Neuronal stem cell (in vitro differentiated cells): ENCODE results near the gene POU5F1.

Experiments used
- DNase-seq: peaks from one replicate; pipeline ENCODE4 v3.0.0-alpha.2; 2013; ENCODE audit warnings: low spot score
- H2AFZ ChIP-seq: one replicate; pipeline ENCODE4 v1.6.1; 2013; ENCODE audit warnings: mild to moderate bottlenecking, low read length, inconsistent platforms
- H2AK5ac ChIP-seq: 2 replicates; pipeline ENCODE4 v1.6.1; 2013; ENCODE audit warnings: low read depth, mild to moderate bottlenecking, inconsistent platforms, low read length, moderate library complexity, mixed read lengths
- H2BK120ac ChIP-seq: 2 replicates; pipeline ENCODE4 v1.6.1; 2013; ENCODE audit warnings: low read depth, mild to moderate bottlenecking, inconsistent platforms, low read length, moderate library complexity, mixed read lengths
- H2BK12ac ChIP-seq: one replicate; pipeline ENCODE4 v1.6.1; 2013; ENCODE audit warnings: low read length, inconsistent platforms
- H2BK15ac ChIP-seq: 2 replicates; pipeline ENCODE4 v1.6.1; 2013; ENCODE audit warnings: mild to moderate bottlenecking, low read length, inconsistent platforms, mixed read lengths
- H2BK5ac ChIP-seq: one replicate; pipeline ENCODE4 v1.6.1; 2013; ENCODE audit warnings: inconsistent platforms, mild to moderate bottlenecking, low read length, moderate library complexity
- H3K14ac ChIP-seq: one replicate; pipeline ENCODE4 v1.6.1; 2013; ENCODE audit warnings: low read length, inconsistent platforms
- H3K18ac ChIP-seq: 2 replicates; pipeline ENCODE4 v1.6.1; 2013; ENCODE audit warnings: low read length, inconsistent platforms
- H3K23ac ChIP-seq: 2 replicates; pipeline ENCODE4 v1.6.1; 2013; ENCODE audit warnings: low read depth, mild to moderate bottlenecking, mixed read lengths, low read length, inconsistent platforms; ENCODE audit not compliant: poor library complexity
- H3K27ac ChIP-seq: replicated peaks from 3 replicates; pipeline ENCODE4 v1.5.1; 2013; ENCODE audit warnings: low read length, inconsistent platforms
- H3K27me3 ChIP-seq, 3 experiments: 2 replicates each; pipeline ENCODE4 v1.6.1; 2013; ENCODE audit warnings: low read length in 3 of 3, mild to moderate bottlenecking in 2 of 3, inconsistent platforms in 1 of 3, low read depth in 1 of 3, mixed read lengths in 1 of 3, moderate library complexity in 1 of 3; ENCODE audit not compliant: control insufficient read depth in 3 of 3, insufficient read depth in 3 of 3
- H3K36me3 ChIP-seq, 2 donors: replicated peaks in 1 of 2; 2 replicates each; pipeline ENCODE4 v1.6.1; 2013; ENCODE audit warnings: low read length in 2 of 2; ENCODE audit not compliant: control insufficient read depth in 2 of 2, insufficient read depth in 2 of 2
- H3K4ac ChIP-seq: 2 replicates; pipeline ENCODE4 v1.6.1; 2013; ENCODE audit warnings: inconsistent platforms, mild to moderate bottlenecking, low read length, moderate library complexity
- H3K4me1 ChIP-seq, 2 donors: 1 replicate in 1 of 2; 2 replicates in 1 of 2; pipeline ENCODE4 v1.6.1; 2013; ENCODE audit warnings: low read length in 2 of 2, low read depth in 1 of 2; ENCODE audit not compliant: control insufficient read depth in 2 of 2, insufficient read depth in 1 of 2
- H3K4me2 ChIP-seq: one replicate; pipeline ENCODE4 v1.6.1; 2013; ENCODE audit warnings: mild to moderate bottlenecking, low read length, inconsistent platforms; ENCODE audit not compliant: insufficient read depth, poor library complexity, severe bottlenecking
- H3K4me3 ChIP-seq, 2 donors: 2 replicates each; pipeline ENCODE4 v1.5.1; 2013; ENCODE audit warnings: low read length in 2 of 2, mild to moderate bottlenecking in 2 of 2, inconsistent platforms in 1 of 2, moderate library complexity in 1 of 2
- H3K79me1 ChIP-seq: one replicate; pipeline ENCODE4 v1.6.1; 2013; ENCODE audit warnings: low read depth, mild to moderate bottlenecking, inconsistent platforms, low read length, moderate library complexity
- H3K9ac ChIP-seq: one replicate; pipeline ENCODE4 v1.6.1; 2013; ENCODE audit warnings: mild to moderate bottlenecking, low read depth, low read length, inconsistent platforms; ENCODE audit not compliant: poor library complexity
- H3K9me3 ChIP-seq, 2 donors: replicated peaks in 1 of 2; 2 replicates each; pipeline versions ENCODE3 to v1.6.1; 2013; ENCODE audit warnings: low read length in 2 of 2, mild to moderate bottlenecking in 2 of 2, inconsistent platforms in 1 of 2, low read depth in 1 of 2, mixed read lengths in 1 of 2, moderate library complexity in 1 of 2; ENCODE audit not compliant: control insufficient read depth in 2 of 2, insufficient read depth in 1 of 2
- H4K8ac ChIP-seq: one replicate; pipeline ENCODE4 v1.6.1; 2013; ENCODE audit warnings: low read depth, mild to moderate bottlenecking, inconsistent platforms, low read length, moderate library complexity
- H4K91ac ChIP-seq: one replicate; pipeline ENCODE4 v1.6.1; 2013; ENCODE audit warnings: low read length, low read depth, mild to moderate bottlenecking, inconsistent platforms; ENCODE audit not compliant: poor library complexity
- WGBS, 2 donors: extraction: QIAGEN DNeasy Blood & Tissue Kit; methylation state at CpG; one replicate each; pipeline ENCODE4 v1.1.7; 2013; ENCODE audit warnings: missing lambda C conversion rate in 2 of 2, mixed read lengths in 1 of 2; ENCODE audit not compliant: insufficient read length in 2 of 2, insufficient replicate concordance in 1 of 2; ENCODE audit errors: extremely low coverage in 2 of 2; 5-methylcytosine and 5-hydroxymethylcytosine counted together

Gene POU5F1

GRCh38 chr6:31179042-31179386 is 8.5 kb upstream of the POU5F1 start:
- WGBS, 2 donors = 100% methylated on average over 1 of the region's 4 CpGs; no CpG with 5 or more reads in 1 of the 2 donors
- DNase-seq = no peak

DNA sequence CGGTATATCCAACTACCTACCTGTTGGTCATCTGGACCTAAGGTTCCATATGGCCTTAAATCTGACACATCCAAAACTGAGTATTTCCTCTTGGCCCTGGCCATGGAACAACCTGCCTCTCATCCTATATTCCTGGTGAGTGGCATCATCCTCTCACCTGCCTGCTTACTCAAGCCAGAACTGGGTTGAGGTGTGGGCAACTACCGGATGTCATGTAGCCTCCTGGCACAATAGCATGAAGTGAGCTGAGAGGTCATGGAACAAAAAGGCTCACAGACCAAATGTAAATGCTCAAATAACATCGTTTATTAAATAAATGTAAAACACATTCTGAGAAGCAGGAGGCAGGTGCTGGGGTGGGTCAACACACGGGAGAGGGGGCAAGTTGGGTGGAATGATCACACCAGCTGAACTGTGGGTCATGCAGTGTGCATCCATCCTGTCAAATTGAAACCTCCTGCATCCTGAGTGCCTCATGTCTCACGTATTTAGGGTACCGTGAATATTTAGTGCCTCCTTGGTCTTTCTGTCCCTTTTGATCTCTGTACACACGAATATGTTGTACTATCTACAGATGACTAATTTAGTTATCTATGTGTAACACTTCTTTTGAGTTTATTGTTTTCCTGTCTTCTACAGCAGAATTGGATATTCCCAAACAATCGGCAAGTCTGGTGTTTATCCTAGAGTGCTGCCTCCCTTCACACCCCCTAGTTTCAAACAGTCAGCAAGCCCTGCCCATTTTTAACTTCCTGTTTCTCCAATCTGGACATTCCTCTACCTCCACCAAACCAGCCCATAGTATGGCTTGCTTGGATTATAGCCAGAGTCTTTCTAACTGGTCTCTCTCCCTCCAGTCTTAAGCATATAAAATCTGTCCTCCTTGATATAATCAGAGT is 7.9 kb upstream of the POU5F1 start:
- H3K4me1 ChIP-seq = no peaks in the 10 kb centered on the region
- H2BK120ac ChIP-seq = no peak overlapping the region
- no peak overlapping the region for H2BK5ac ChIP-seq
- no peaks in the 10 kb centered on the region for H3K36me3 ChIP-seq
- no peak overlapping the region for H3K4me3 ChIP-seq
- no peak overlapping the region for H2AFZ ChIP-seq
- H2BK12ac ChIP-seq = no peak overlapping the region
- no peak overlapping the region for H3K18ac ChIP-seq
- H3K4me2 ChIP-seq = no peak overlapping the region
- H3K23ac ChIP-seq = no peak overlapping the region
- no peak overlapping the region for H2BK15ac ChIP-seq
- no peak overlapping the region for H3K27ac ChIP-seq
- H2AK5ac ChIP-seq = no peak overlapping the region
- H3K9ac ChIP-seq = no peak overlapping the region
- H3K27me3 ChIP-seq = no peaks in the 10 kb centered on the region
- H4K8ac ChIP-seq = no peak overlapping the region
- no CpG with 5 or more reads among the region's 8 CpGs for WGBS, 2 donors
- H3K4ac ChIP-seq = no peak overlapping the region
- H4K91ac ChIP-seq = no peak overlapping the region
- no peak overlapping the region for H3K14ac ChIP-seq
- H3K9me3 ChIP-seq = no peaks in the 10 kb centered on the region
- DNase-seq = no peak
- no peaks in the 10 kb centered on the region for H3K79me1 ChIP-seq

More at GRCh38 chr6:31179042-31179386, 8.5 kb upstream of the POU5F1 start:
- no peaks in the 10 kb centered on the region for H3K9me3 ChIP-seq
- no peak overlapping the region for H2BK5ac ChIP-seq
- H4K91ac ChIP-seq = no peak overlapping the region
- H2BK12ac ChIP-seq = no peak overlapping the region
- H3K9ac ChIP-seq = no peak overlapping the region
- H3K79me1 ChIP-seq = no peaks in the 10 kb centered on the region
- no peak overlapping the region for H3K27ac ChIP-seq
- H4K8ac ChIP-seq = no peak overlapping the region
- no peak overlapping the region for H3K23ac ChIP-seq
- H2BK120ac ChIP-seq = no peak overlapping the region
- peaks cover 0 to 2% (median 0%) of the 10 kb centered on the region in 3 experiments for H3K27me3 ChIP-seq
- no peak overlapping the region for H2AFZ ChIP-seq
- H3K4ac ChIP-seq = no peak overlapping the region
- H3K14ac ChIP-seq = no peak overlapping the region
- H3K4me1 ChIP-seq = no peaks in the 10 kb centered on the region
- no peaks in the 10 kb centered on the region for H3K36me3 ChIP-seq
- H3K18ac ChIP-seq = no peak overlapping the region
- H3K4me2 ChIP-seq = no peak overlapping the region
- H2BK15ac ChIP-seq = no peak overlapping the region
- H2AK5ac ChIP-seq = no peak overlapping the region
- H3K4me3 ChIP-seq = no peak overlapping the region

DNA sequence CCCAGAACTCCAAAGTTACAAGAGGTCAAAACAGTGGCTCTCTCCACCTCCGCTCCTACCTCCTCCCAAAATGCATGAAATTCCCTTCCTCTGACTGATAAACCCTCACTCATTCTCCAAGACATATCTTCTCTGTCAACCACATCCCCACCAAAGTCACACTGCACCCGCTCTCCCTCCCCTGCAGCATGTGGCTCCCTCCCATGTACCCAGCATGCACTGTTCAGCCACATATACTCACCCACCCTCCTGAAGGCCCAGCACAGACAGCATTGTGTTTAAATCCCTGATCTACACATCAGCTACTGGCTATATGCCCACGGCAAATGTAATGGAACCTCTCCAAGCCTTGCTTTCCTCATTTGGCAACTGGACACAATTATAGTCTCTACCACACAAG is 5.5 kb upstream of the POU5F1 start:
- Histone ChIP-seq H3K36me3 (no peaks in the 10 kb centered on the region), H3K4me3 (no peak overlapping the region), H3K4ac (no peak overlapping the region), H3K4me1 (peaks cover 10 to 12% of the 10 kb centered on the region in 2 donors), H2AK5ac (peak overlapping the region; percentile 32), H3K23ac (no peak overlapping the region), H4K91ac (no peak overlapping the region), H2BK5ac (no peak overlapping the region), H3K9me3 (no peaks in the 10 kb centered on the region), H2BK15ac (peak overlapping the region; percentile 50), H2AFZ (no peak overlapping the region), H3K9ac (no peak overlapping the region), H3K27me3 (peaks cover 0 to 3% (median 2%) of the 10 kb centered on the region in 3 experiments), H2BK12ac (peak overlapping the region; percentile 49), H3K4me2 (no peak overlapping the region), H3K79me1 (no peaks in the 10 kb centered on the region), H2BK120ac (no peak overlapping the region), H4K8ac (no peak overlapping the region), H3K27ac (no peak overlapping the region), H3K18ac (no peak overlapping the region), H3K14ac (no peak overlapping the region)
- no peak for DNase-seq
- WGBS, 2 donors = no CpG with 5 or more reads among the region's 3 CpGs

DNA sequence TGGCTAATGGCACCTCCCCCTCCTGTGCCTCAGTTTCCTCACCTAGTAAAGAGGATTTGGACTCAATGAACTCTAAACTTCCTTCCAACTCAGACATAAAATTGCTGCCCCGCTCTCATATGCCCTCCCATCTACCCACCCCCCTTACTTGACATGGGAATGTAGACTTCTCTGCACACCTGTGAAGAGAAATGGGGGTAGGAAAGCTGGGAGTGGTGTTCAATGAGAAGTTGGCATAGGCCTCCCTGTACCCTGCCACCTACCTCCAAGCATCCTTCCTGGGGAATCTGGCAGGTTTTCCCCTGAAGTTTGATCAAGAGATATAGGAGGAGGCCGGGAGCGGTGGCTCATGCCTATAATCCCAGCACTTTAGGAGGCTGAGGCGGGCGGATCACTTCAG is 3.9 kb upstream of the POU5F1 start:
- no peak overlapping the region for H3K4me3 ChIP-seq
- H2BK15ac ChIP-seq = no peak overlapping the region
- H3K9ac ChIP-seq = no peak overlapping the region
- H3K27me3 ChIP-seq = peaks cover 0 to 5% (median 2%) of the 10 kb centered on the region in 3 experiments
- H3K4me1 ChIP-seq = peaks cover 10 to 12% of the 10 kb centered on the region in 2 donors
- no peak overlapping the region for H3K18ac ChIP-seq
- no peak overlapping the region for H2BK120ac ChIP-seq
- no peaks in the 10 kb centered on the region for H3K9me3 ChIP-seq
- H2BK5ac ChIP-seq = no peak overlapping the region
- H4K8ac ChIP-seq = no peak overlapping the region
- H2AK5ac ChIP-seq = no peak overlapping the region
- H3K4ac ChIP-seq = no peak overlapping the region
- H3K36me3 ChIP-seq = no peaks in the 10 kb centered on the region
- no peak overlapping the region for H3K23ac ChIP-seq
- no peak overlapping the region for H2AFZ ChIP-seq
- no peak for DNase-seq
- no CpG with 5 or more reads among the region's 5 CpGs for WGBS, 2 donors
- H3K79me1 ChIP-seq = no peaks in the 10 kb centered on the region
- H2BK12ac ChIP-seq = no peak overlapping the region
- no peak overlapping the region for H3K4me2 ChIP-seq
- no peak overlapping the region for H3K27ac ChIP-seq
- H3K14ac ChIP-seq = no peak overlapping the region
- no peak overlapping the region for H4K91ac ChIP-seq
